GM12865 (cell line): ENCODE measurements around the gene TPP1.

ENCODE experiments used
- DNase-seq: peaks from one replicate; pipeline ENCODE4 v3.0.0; 2010; ENCODE audit warnings: low read depth
- H3K4me3 ChIP-seq: 2 replicates; pipeline ENCODE4 v1.5.1; 2011; ENCODE audit warnings: mild to moderate bottlenecking, low read depth, low read length, control low read depth
- TF ChIP-seq, protein P1 (sequence below): IDR thresholded peaks from 2 replicates; pipeline ENCODE4 v1.5.1; 2011; ENCODE audit warnings: low read length, control low read depth, low read depth, inconsistent platforms; ENCODE audit not compliant: insufficient read depth; ENCODE audit errors: missing control alignments

TPP1 gene

DNA sequence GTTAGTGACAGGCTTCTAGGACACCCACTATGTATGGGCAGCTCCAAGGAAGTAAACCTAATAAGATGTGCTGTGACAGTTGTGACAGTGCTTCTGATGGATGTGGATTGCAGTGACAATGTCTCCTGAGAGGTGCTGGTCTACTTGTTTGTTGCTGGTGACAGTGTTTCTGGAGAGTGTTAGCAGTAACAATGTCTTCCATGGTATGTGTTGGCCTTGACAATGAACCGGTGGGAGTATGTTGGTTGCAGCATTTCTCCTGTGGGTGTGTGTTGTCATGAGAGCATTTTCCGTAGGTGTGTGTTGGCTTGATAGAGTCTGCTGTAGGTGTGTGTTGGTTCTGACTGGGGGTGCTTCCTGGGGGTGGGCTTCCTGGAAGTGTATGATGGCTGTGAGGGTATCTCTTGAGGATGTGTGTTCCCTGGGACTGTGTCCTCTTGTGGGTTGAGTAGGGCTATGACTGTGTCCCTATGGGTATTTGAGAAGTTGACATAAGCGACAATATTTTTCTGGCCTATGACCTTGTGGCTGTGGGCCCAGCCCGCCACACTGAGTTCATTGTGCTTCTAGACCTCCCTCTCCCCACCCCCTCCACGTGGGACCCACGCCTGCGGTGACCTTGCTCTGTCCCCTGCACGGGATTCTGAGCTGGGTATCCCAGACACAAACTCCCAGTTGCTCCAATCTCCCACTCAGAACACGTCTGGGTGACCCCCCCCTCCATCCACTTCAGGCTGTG is 35.2 kb upstream of the TPP1 start:
- H3K4me3 ChIP-seq = no peak overlapping the region
- DNase-seq = no peak
- TF ChIP-seq, protein P1, sequence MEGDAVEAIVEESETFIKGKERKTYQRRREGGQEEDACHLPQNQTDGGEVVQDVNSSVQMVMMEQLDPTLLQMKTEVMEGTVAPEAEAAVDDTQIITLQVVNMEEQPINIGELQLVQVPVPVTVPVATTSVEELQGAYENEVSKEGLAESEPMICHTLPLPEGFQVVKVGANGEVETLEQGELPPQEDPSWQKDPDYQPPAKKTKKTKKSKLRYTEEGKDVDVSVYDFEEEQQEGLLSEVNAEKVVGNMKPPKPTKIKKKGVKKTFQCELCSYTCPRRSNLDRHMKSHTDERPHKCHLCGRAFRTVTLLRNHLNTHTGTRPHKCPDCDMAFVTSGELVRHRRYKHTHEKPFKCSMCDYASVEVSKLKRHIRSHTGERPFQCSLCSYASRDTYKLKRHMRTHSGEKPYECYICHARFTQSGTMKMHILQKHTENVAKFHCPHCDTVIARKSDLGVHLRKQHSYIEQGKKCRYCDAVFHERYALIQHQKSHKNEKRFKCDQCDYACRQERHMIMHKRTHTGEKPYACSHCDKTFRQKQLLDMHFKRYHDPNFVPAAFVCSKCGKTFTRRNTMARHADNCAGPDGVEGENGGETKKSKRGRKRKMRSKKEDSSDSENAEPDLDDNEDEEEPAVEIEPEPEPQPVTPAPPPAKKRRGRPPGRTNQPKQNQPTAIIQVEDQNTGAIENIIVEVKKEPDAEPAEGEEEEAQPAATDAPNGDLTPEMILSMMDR = no peak

DNA sequence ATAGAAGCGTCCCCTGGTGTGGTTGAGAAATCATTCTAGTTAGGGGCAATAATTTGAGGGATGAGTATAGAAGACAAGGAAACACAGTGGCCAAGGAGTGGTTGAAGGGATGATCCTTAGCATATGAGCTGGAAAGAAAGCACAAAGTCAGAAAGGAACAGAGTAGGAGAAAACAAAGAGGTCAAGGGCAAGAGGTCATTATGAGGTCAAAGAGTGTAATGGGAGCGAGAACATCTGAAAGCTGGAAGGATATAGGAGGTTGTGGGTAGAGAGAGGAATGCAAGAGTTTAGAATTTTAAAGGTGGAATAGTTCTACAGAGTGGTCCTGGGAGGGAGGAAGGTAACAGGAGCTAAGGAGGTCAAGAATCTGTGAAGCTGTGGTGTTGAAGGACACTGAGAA is 34.4 kb upstream of the TPP1 start:
- TF ChIP-seq, protein P1 = no peak
- no peak for DNase-seq
- no peak overlapping the region for H3K4me3 ChIP-seq

DNA sequence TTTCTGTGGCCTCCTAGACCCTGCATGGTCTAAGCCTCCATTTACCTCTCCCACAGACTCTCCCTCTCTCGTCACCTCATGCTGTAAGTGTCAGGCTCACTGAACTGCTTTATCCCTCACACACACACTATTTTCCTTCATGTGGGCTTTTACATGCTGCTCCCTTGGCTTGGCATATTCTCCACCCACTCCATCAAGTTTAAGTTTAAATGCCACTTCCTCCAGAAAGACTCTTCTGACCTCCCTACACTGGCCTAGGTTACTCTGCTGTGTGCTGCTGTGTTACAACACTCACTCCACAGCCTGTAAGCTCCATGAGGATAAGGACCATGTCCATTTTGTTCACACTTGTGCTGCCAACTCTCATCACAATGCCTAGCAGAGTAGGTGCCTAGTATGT is 33.9 kb upstream of the TPP1 start:
- TF ChIP-seq, protein P1 = no peak
- DNase-seq = no peak
- no peak overlapping the region for H3K4me3 ChIP-seq

DNA sequence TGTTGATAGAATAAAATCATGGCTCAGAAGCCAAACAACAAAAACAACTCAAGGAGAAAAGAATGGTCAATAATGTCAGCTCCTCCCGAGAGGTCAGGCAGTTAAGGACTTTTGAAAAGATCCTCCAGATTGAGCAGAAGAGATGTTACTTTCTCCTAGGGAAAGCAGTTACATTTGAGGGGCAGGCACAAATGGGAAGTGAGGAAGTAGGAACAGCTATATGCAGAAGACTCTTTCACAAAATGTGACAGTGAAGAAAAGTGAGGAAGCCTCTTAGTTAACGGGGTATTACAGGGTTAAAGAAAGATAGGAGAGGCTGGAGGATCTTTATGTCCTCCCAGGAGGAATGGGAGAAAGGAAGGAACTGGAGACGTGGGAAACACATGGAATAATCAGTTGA is 33.0 kb upstream of the TPP1 start:
- no peak for DNase-seq
- TF ChIP-seq, protein P1 = no peak

DNA sequence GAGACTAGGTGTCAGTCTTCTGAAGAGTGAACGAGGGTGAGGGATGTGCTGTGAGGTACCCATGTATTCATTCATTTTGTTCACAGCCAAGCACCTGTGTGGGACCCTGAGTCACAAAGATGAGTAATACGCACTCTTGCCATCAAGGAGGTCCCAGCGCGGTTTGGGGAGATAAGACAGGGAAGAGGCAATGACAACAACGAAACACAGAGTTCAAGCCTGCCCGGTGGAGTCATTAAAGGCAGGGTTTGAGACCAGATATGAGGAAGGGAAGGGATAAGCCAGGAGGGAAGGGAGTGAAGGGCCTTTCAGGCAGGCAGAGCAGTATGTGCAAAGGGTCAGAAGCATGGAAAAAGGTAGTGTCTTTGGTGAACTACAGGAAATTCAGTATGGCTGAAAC is 31.8 kb upstream of the TPP1 start:
- no peak overlapping the region for H3K4me3 ChIP-seq
- DNase-seq = no peak
- TF ChIP-seq, protein P1 = no peak

More for the DNA sequence above, 33.0 kb upstream of the TPP1 start:
- no peak overlapping the region for H3K4me3 ChIP-seq

DNA sequence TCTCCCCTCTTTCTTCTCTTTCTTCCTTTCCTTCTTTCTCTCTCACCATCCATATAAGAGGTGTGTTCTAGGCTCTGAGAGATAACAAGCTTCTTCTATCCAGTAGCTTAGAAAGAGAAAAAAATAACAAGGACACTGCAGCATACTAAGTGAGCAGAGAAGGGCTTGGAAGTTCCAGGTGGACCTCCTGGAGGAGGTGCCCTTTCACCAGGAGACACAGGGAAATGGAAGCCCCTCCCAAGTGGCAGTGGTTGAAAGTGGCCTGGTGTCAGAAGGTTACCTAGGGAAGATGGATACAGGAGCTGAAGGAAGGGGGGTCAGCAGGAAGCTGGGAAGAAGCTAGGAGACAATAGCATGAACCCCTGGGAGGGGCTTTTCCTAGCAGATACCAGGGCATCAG is 30.9 kb upstream of the TPP1 start:
- TF ChIP-seq, protein P1 = no peak

DNA sequence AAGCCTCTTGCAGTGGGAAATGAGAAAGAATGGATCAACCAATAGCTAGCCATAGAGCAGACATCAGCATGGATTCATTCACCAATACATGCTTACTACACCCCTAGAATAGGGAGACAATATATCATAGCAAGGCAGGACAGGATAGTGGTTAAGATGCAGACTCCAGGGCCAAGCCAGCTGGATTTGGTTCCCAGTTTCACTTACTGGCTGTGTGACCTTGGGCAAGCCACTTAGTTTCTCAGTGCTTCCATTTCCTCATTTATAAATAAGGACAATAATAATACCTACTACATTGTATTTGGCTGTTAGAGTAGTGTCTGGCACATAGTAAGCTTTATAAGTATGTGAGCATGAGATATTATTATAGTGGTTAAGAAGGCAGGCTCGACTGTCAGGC is 29.3 kb upstream of the TPP1 start:
- H3K4me3 ChIP-seq = no peak overlapping the region
- no peak for DNase-seq
- TF ChIP-seq, protein P1 = no peak

More for the DNA sequence above, 30.9 kb upstream of the TPP1 start:
- no peak overlapping the region for H3K4me3 ChIP-seq
- DNase-seq = no peak
